Thymus (tissue), 11 donors: ENCODE results near the gene KCNC4. TPM values are rescaled to one million over a fixed set of nuclear protein-coding genes. Genes with fewer than 3 reads are reported as not detected.

Experiments used
- DNase-seq, 9 donors: peaks; one replicate each; pipeline ENCODE4 v3.0.0-alpha.2; 2013; ENCODE audit warnings: low spot score in 9 of 9, low read depth in 6 of 9, missing footprints in 1 of 9
- H3K27ac ChIP-seq, 2 donors: one replicate each; pipeline ENCODE4 v1.5.1; 2013; ENCODE audit warnings: control low read depth in 1 of 2, low read depth in 1 of 2, low read length in 1 of 2, mild to moderate bottlenecking in 1 of 2, moderate library complexity in 1 of 2
- H3K27me3 ChIP-seq, 2 donors: one replicate each; pipeline ENCODE4 v1.5.1; 2013; ENCODE audit warnings: low read length in 1 of 2; ENCODE audit not compliant: control insufficient read depth in 2 of 2, insufficient read depth in 1 of 2
- H3K36me3 ChIP-seq, 2 donors: one replicate each; pipeline ENCODE4 v1.5.1; 2013; ENCODE audit warnings: low read length in 1 of 2, mild to moderate bottlenecking in 1 of 2, moderate library complexity in 1 of 2; ENCODE audit not compliant: control insufficient read depth in 2 of 2, insufficient read depth in 2 of 2
- H3K4me1 ChIP-seq, 2 donors: one replicate each; pipeline ENCODE4 v1.5.1; 2013; ENCODE audit warnings: low read length in 2 of 2; ENCODE audit not compliant: control insufficient read depth in 2 of 2, insufficient read depth in 2 of 2
- H3K4me3 ChIP-seq, 2 donors: one replicate each; pipeline ENCODE4 v1.5.1; 2013; ENCODE audit warnings: low read length in 2 of 2, control low read depth in 1 of 2, mild to moderate bottlenecking in 1 of 2
- H3K9me3 ChIP-seq, 2 donors: one replicate each; pipeline ENCODE4 v1.5.1; 2013; ENCODE audit warnings: low read length in 1 of 2, mild to moderate bottlenecking in 1 of 2; ENCODE audit not compliant: control insufficient read depth in 2 of 2, insufficient read depth in 1 of 2
- WGBS: extraction: QIAGEN DNeasy Blood & Tissue Kit; methylation state at CpG from one replicate; pipeline ENCODE4 v1.1.7; 2013; 5-methylcytosine and 5-hydroxymethylcytosine counted together
- polyA plus RNA-seq: library from polyadenylated mRNA; stranded (reverse); fragments of 200-250 nt; gene quantifications from one replicate; pipeline ENCODE4 v1.2.3, GENCODE V29; 2013
- total RNA-seq: library from RNA; stranded (reverse); fragments of 120-200 nt; gene quantifications from one replicate; pipeline ENCODE4 v1.2.4, GENCODE V29; 2013
- donor health status: healthy.

The KCNC4 gene
- total and polyA plus RNA-seq, 2 donors: 3.0 to 4.0 TPM

DNA sequence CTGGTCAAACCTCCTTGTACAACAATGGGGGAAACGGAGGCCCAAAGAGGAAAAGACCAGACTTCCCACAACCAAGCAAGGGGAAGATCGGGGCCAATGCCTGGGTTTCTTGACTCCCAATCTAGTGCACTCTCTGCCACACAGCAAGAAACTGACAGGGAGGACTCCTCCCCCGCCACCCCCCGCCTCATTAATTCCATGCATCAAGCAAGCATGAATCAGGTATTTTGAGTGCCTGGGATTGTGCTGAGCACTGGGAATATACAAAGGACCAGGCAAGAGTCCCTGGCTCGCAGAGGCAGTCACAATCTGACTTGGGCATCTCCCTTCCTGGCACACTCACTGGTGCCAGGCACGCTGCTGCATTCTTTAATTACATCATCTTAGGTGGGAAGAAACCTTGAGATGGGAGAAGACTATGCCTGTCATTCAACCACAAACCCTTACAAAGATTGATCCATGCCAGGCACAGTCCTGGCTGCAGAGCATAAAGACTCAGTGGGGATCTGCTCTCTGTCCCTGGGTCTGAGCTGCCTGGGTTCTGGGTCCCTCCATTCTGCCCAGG lies 4.4 kb upstream of the KCNC4 start:
- WGBS: 96% methylated on average over 6 of the region's 6 CpGs
- peaks cover 6 to 30% of the 10 kb centered on the region in 2 donors for H3K4me1 ChIP-seq
- H3K4me3 ChIP-seq: no peak overlapping the region
- no peak for DNase-seq
- H3K27me3 ChIP-seq: peaks cover 2 to 10% of the 10 kb centered on the region in 2 donors
- H3K9me3 ChIP-seq: no peaks in the 10 kb centered on the region
- H3K36me3 ChIP-seq: no peaks in the 10 kb centered on the region
- no peak overlapping the region for H3K27ac ChIP-seq

- Histone ChIP-seq H3K9me3 (no peaks in the 10 kb centered on the region), H3K4me3 (no peak overlapping the region), H3K36me3 (no peaks in the 10 kb centered on the region), H3K27me3 (peaks cover 9 to 14% of the 10 kb centered on the region in 2 donors), H3K27ac (no peak overlapping the region), H3K4me1 (peaks cover 9 to 37% of the 10 kb centered on the region in 2 donors)
- 94% methylated on average over 11 of the region's 11 CpGs for WGBS
- DNase-seq: no peak
Measured at GRCh38 chr1:110206261-110206920, 3.7 kb upstream of the KCNC4 start.

GRCh38 chr1:110207831-110208230 lies 2.3 kb upstream of the KCNC4 start:
- DNase-seq: peak in 8 of 9 donors; percentile 56 to 87 (median 73)
- peaks cover 13 to 49% of the 10 kb centered on the region in 2 donors for H3K4me1 ChIP-seq
- peaks cover 16 to 27% of the 10 kb centered on the region in 2 donors for H3K27me3 ChIP-seq
- 40% methylated on average over 5 of the region's 5 CpGs for WGBS
- H3K36me3 ChIP-seq: no peaks in the 10 kb centered on the region
- H3K27ac ChIP-seq: no peak overlapping the region
- H3K4me3 ChIP-seq: no peak overlapping the region
- H3K9me3 ChIP-seq: no peaks in the 10 kb centered on the region

DNA sequence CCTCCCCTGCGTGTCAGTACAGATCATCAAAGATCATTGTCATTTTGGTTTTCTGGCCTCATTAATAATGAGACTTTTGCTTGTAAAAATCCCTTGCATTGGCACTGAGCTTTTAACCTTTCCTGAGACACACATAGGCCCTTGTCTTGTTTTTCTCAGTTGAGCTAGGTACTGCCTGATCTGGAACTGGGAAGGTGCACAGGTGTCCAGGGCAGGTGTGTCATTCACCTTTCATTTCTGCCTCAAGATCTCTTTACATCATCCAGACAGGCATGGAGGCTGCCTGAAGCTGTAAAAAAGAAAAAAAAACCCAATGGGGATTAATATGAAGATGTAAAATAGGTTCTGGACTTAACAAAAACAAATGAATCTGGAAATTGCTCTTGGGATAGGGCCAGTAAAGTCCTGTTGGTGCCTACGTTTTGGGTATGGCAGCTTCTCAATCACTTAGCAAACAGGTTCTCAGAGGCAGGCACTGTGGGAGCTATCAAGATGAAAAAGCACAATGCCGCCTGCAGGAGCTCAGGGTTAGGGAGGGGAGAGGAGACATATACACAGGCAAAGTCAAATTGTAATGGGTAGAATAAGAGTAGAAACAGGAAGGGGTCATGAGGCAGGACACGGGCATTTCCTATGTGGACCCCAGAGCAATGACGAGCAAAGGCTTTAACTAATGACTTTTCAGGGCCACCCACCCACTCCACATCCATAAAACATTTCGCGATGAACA lies 1.0 kb upstream of the KCNC4 start:
- peak overlapping the region; percentile 65 to 75 for H3K4me3 ChIP-seq
- WGBS: 62% methylated on average over 7 of the region's 7 CpGs
- peak in 2 of 9 donors; percentile 16 to 47 for DNase-seq
- no peaks in the 10 kb centered on the region for H3K36me3 ChIP-seq
- H3K27ac ChIP-seq: peak overlapping the region; percentile 57 to 96
- peaks cover 16 to 39% of the 10 kb centered on the region in 2 donors for H3K27me3 ChIP-seq
- no peaks in the 10 kb centered on the region for H3K9me3 ChIP-seq
- peaks cover 13 to 38% of the 10 kb centered on the region in 2 donors for H3K4me1 ChIP-seq

- under 1% methylated on average over 101 of the region's 101 CpGs for WGBS
- DNase-seq: peak in 5 of 9 donors; percentile 25 to 71 (median 42)
- peaks cover 13 to 38% of the 10 kb centered on the region in 2 donors for H3K4me1 ChIP-seq
- H3K9me3 ChIP-seq: no peaks in the 10 kb centered on the region
- H3K36me3 ChIP-seq: no peaks in the 10 kb centered on the region
- peak overlapping the region in 1 of 2 donors; percentile 78 for H3K27ac ChIP-seq
- H3K27me3 ChIP-seq: peaks cover 16 to 49% of the 10 kb centered on the region in 2 donors
- H3K4me3 ChIP-seq: peak overlapping the region; percentile 42 to 75
Measured at GRCh38 chr1:110210604-110211495, 736 bp downstream of the KCNC4 start.

- WGBS: 12% methylated on average over 81 of the region's 81 CpGs
- Histone ChIP-seq H3K36me3 (no peaks in the 10 kb centered on the region), H3K9me3 (no peaks in the 10 kb centered on the region), H3K4me1 (peaks cover 13 to 38% of the 10 kb centered on the region in 2 donors), H3K27ac (peak overlapping the region in 1 of 2 donors; percentile 61), H3K4me3 (peak overlapping the region; percentile 42 to 75), H3K27me3 (peaks cover 16 to 49% of the 10 kb centered on the region in 2 donors)
- DNase-seq: no peak
Measured at GRCh38 chr1:110211496-110212168, 1.5 kb downstream of the KCNC4 start.

DNA sequence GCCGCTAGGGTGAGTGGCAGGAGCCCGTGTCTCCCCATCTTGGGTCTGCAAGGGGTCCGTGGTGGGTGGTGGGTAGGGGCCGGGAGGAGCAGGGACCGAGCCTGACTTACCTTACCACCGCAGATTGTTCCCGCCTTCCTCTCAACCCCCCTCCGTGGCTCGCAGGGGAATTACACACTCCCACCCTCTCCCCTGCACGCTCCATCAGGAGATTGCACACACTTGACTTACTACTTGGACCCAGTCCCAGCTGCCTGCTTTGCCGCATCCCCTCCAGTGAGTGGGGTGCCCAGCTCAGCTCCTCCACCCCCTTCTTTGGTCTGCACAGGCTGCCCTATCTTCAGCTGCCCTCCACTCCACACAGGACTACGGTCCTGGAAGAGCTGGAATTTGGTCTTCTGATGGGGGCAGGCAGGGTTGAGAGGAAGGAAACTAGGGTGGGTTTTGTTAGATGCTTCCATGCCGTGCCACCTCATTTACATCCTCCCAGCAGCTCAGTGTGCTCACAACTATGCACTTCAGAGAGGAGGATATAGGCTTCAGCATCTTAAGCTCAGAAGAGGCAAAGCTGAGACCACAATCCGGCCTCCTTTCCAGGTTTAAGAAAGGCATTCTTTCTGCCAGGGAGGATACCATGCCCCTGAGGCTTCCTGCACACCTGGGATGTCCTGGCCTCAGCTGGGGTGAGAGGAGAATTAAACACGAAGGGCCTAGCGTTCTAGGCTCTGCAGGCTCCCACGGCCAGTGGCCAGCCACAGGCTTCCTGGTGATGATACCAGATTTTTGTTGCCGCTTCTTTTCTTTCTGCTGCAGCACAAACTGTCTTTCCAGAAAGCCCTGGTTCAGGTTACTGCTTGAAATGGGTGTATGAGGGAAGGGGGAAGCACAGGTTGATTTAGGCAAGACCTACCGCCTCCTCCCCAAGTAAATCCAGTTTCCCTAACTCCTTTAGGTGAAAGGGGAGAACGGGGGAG lies 2.3 kb downstream of the KCNC4 start:
- Histone ChIP-seq H3K9me3 (no peaks in the 10 kb centered on the region), H3K36me3 (peaks cover 0 to 2% of the 10 kb centered on the region in 2 donors), H3K4me3 (peak overlapping the region; percentile 1 to 75), H3K4me1 (peaks cover 13 to 37% of the 10 kb centered on the region in 2 donors), H3K27ac (no peak overlapping the region), H3K27me3 (peaks cover 16 to 49% of the 10 kb centered on the region in 2 donors)
- DNase-seq: peak in 1 of 9 donors; percentile 32
- 49% methylated on average over 20 of the region's 20 CpGs for WGBS
